KMS-11 (cell line): ENCODE measurements around the gene SHOC2.

Experiments used
- H2AFZ ChIP-seq: fragments of 200-600 bp; sonication (generic); 2 replicates; pipeline ENCODE4 v1.6.1; 2016; ENCODE audit warnings: antibody characterized with exemption, mixed run types, low read depth
- H3K27ac ChIP-seq: fragments of 200-600 bp; sonication (generic); 2 replicates; pipeline ENCODE4 v1.6.1; 2016; ENCODE audit warnings: mild to moderate bottlenecking, mixed run types
- H3K27me3 ChIP-seq: fragments of 200-600 bp; sonication (generic); 2 replicates; pipeline ENCODE4 v1.6.1; 2017; ENCODE audit warnings: mild to moderate bottlenecking, low read depth, mixed run types, moderate library complexity; ENCODE audit not compliant: insufficient read depth
- H3K36me3 ChIP-seq: fragments of 200-600 bp; sonication (generic); 2 replicates; pipeline ENCODE4 v1.6.1; 2017; ENCODE audit warnings: mild to moderate bottlenecking, mixed run types; ENCODE audit not compliant: insufficient read depth
- H3K4me1 ChIP-seq: fragments of 200-600 bp; sonication (generic); 2 replicates; pipeline ENCODE4 v1.6.1; 2016; ENCODE audit warnings: mild to moderate bottlenecking, low read depth, mixed run types; ENCODE audit not compliant: poor library complexity, severe bottlenecking
- H3K4me2 ChIP-seq: fragments of 200-600 bp; sonication (generic); 2 replicates; pipeline ENCODE4 v1.7.0; 2016; ENCODE audit warnings: mild to moderate bottlenecking, mixed run types
- H3K4me3 ChIP-seq: fragments of 200-600 bp; sonication (generic); IDR thresholded peaks from 2 replicates; pipeline ENCODE4 v1.6.1; 2017; ENCODE audit warnings: low read depth, low read length, mixed read lengths; ENCODE audit not compliant: insufficient read depth
- H3K79me2 ChIP-seq: fragments of 200-600 bp; sonication (generic); 2 replicates; pipeline ENCODE4 v1.6.1; 2016; ENCODE audit warnings: low read depth, mixed run types; ENCODE audit not compliant: insufficient read depth
- H3K9ac ChIP-seq: fragments of 200-600 bp; sonication (generic); 2 replicates; pipeline ENCODE4 v1.6.1; 2016; ENCODE audit warnings: mild to moderate bottlenecking, mixed run types
- H4K20me1 ChIP-seq: fragments of 200-600 bp; sonication (generic); 2 replicates; pipeline ENCODE4 v1.6.1; 2016; ENCODE audit warnings: mild to moderate bottlenecking, mixed run types; ENCODE audit not compliant: insufficient read depth
- TF ChIP-seq, protein P1 (sequence below): fragments of 200-600 bp; sonication (generic); conservative IDR thresholded peaks from 2 replicates; pipeline ENCODE4 v1.6.1; 2017; ENCODE audit warnings: low read depth, mild to moderate bottlenecking, antibody characterized with exemption, low read length, moderate library complexity, mixed read lengths

SHOC2 gene

GRCh38 chr10:111023060-111023459 lies 103.7 kb downstream of the SHOC2 start:
- Histone ChIP-seq H3K27ac (no peak overlapping the region), H3K36me3 (no peaks in the 10 kb centered on the region), H2AFZ (no peak overlapping the region), H3K4me3 (no peak overlapping the region), H3K27me3 (no peaks in the 10 kb centered on the region), H4K20me1 (no peaks in the 10 kb centered on the region), H3K4me2 (no peak overlapping the region), H3K4me1 (no peaks in the 10 kb centered on the region), H3K79me2 (no peaks in the 10 kb centered on the region), H3K9ac (no peak overlapping the region)
- TF ChIP-seq, protein P1, sequence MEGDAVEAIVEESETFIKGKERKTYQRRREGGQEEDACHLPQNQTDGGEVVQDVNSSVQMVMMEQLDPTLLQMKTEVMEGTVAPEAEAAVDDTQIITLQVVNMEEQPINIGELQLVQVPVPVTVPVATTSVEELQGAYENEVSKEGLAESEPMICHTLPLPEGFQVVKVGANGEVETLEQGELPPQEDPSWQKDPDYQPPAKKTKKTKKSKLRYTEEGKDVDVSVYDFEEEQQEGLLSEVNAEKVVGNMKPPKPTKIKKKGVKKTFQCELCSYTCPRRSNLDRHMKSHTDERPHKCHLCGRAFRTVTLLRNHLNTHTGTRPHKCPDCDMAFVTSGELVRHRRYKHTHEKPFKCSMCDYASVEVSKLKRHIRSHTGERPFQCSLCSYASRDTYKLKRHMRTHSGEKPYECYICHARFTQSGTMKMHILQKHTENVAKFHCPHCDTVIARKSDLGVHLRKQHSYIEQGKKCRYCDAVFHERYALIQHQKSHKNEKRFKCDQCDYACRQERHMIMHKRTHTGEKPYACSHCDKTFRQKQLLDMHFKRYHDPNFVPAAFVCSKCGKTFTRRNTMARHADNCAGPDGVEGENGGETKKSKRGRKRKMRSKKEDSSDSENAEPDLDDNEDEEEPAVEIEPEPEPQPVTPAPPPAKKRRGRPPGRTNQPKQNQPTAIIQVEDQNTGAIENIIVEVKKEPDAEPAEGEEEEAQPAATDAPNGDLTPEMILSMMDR = no peak

DNA sequence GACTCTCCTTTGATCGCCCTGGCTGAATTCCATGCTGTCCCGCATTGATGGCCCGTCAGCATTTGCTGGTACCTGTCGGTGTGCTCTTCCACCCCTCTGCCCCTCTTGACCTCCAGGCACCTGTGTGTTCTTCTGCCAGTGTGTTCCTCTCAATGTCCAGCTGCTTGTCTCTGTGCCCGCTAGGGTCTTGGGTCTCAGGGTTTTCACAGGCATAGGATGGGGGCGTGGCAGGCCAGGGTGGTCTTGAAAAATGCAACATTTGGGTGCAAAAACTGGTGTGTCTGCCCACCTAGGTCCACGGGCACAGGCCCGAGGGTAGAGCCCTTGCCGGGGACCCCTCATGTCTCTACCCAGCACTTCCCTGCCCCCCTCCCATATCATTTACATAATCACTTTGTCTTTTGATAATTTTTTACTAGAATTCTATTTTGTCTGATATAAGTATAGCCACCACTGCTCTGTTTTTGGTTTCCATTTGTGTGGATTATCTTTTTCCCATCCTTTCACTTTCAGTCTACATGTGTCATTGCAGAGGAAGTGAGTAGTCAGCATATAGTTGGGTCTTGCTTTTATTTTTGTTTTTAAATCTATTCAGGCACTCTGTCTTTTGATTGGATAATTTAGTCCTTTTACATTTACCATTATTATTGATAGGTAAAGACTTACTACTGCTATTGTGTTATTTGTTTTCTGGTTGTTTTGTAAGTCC lies 110.8 kb downstream of the SHOC2 start:
- TF ChIP-seq, protein P1 = no peak
- Histone ChIP-seq H3K4me2 (no peak overlapping the region), H3K27ac (no peak overlapping the region)

DNA sequence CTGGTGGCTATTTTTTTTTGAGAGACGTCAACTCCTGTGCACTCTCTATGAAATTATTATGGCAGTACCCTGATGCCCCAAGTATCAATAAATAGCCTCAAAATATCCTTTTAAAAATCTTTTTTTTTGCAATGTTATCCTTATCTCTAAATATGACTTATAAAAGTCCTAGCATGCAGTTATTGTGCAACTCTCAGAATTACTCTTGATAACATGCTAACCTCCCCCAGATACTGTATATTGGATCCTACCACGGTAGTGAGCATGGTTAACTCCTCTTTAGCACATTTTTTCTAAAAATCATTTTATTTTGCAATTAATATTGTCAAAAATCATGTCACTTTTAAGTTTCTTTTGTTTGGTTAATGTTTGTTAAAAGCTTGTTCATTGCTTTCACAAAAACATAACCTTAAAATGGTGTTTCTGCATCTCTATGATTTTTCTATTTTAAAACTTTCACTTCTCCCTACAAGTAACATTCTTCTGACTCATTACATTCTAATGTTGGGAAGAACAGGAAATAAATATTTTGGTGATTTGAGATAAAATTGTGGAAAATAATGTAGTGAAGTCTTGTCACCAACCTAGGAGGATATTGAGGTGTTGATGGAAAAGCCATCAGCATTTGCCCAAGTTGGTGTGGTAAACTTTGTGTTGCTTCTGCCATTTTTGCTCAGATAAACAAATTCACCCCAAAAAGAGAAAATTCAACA lies 115.3 kb downstream of the SHOC2 start:
- TF ChIP-seq, protein P1 = no peak
- Histone ChIP-seq H3K4me1 (peaks cover 7% of the 10 kb centered on the region), H2AFZ (no peak overlapping the region), H3K27me3 (no peaks in the 10 kb centered on the region), H3K9ac (no peak overlapping the region), H3K79me2 (no peaks in the 10 kb centered on the region), H3K36me3 (no peaks in the 10 kb centered on the region), H3K4me3 (no peak overlapping the region), H3K4me2 (no peak overlapping the region), H4K20me1 (no peaks in the 10 kb centered on the region), H3K27ac (no peak overlapping the region)

More for the DNA sequence above, 110.8 kb downstream of the SHOC2 start:
- Histone ChIP-seq H3K27me3 (no peaks in the 10 kb centered on the region), H2AFZ (no peak overlapping the region), H3K79me2 (no peaks in the 10 kb centered on the region), H3K9ac (no peak overlapping the region), H4K20me1 (no peaks in the 10 kb centered on the region), H3K4me1 (peaks cover 7% of the 10 kb centered on the region), H3K4me3 (no peak overlapping the region), H3K36me3 (no peaks in the 10 kb centered on the region)

- Histone ChIP-seq H3K27ac (no peak overlapping the region), H4K20me1 (no peaks in the 10 kb centered on the region), H3K79me2 (no peaks in the 10 kb centered on the region), H3K9ac (no peak overlapping the region), H3K4me1 (peaks cover 2% of the 10 kb centered on the region), H3K4me3 (no peak overlapping the region), H2AFZ (no peak overlapping the region), H3K4me2 (no peak overlapping the region), H3K27me3 (no peaks in the 10 kb centered on the region), H3K36me3 (no peaks in the 10 kb centered on the region)
- TF ChIP-seq, protein P1 = no peak
Measured at GRCh38 chr10:111035542-111035941, 116.1 kb downstream of the SHOC2 start.
